H1 (cell line): ENCODE data around the gene UGGT2. TPM values are rescaled to one million over a fixed set of nuclear protein-coding genes. Genes with fewer than 3 reads are reported as not detected.
"Not testable (repeated sequence)": the region's sequence is repeated elsewhere in the genome, so short reads cannot be mapped to it uniquely, and the experiment has no call there.

ENCODE experiments used
- CTCF ChIA-PET: fragments of 300-600 bp; sonication (Branson Sonifier 250); formaldehyde crosslinking; loops from one replicate; lab custom pipeline; 2021; ENCODE audit not compliant: partially characterized antibody; lab: Charles Lee
- POLR2A ChIA-PET: fragments of 300-600 bp; sonication (Branson Sonifier 250); formaldehyde crosslinking; loops from one replicate; lab custom pipeline; 2021; ENCODE audit warnings: inconsistent platforms; ENCODE audit not compliant: partially characterized antibody; lab: Charles Lee
- DNase-seq, 2 experiments: peaks; one replicate each; pipeline versions ENCODE4 v3.0.0 to v3.0.0-alpha.2; 2010 to 2022; ENCODE audit warnings: low spot score in 2 of 2, low read depth in 1 of 2, mixed read lengths in 1 of 2
- FAIRE-seq: peaks from 2 replicates; lab custom pipeline; 2011; peaks lifted over from hg19 to GRCh38; lab: Jason Lieb, UNC
- H2AFZ ChIP-seq: 2 replicates; pipeline ENCODE4 v1.8.1; 2012; ENCODE audit warnings: low read length, inconsistent platforms
- H2AK5ac ChIP-seq: 2 replicates; pipeline ENCODE4 v1.6.1; 2013; ENCODE audit warnings: low read depth, low read length
- H2BK120ac ChIP-seq: replicated peaks from 2 replicates; pipeline ENCODE3; 2013; ENCODE audit warnings: low read depth, low read length, inconsistent platforms
- H2BK12ac ChIP-seq: 2 replicates; pipeline ENCODE4 v1.6.1; 2013; ENCODE audit warnings: low read depth, low read length
- H2BK15ac ChIP-seq: 2 replicates; pipeline ENCODE4 v1.6.1; 2013; ENCODE audit warnings: low read length
- H2BK20ac ChIP-seq: 2 replicates; pipeline ENCODE4 v1.6.1; 2013; ENCODE audit warnings: low read length
- H2BK5ac ChIP-seq: 2 replicates; pipeline ENCODE4 v1.6.1; 2013; ENCODE audit warnings: low read depth, low read length
- H3K14ac ChIP-seq: 2 replicates; pipeline ENCODE4 v1.6.1; 2013; ENCODE audit warnings: inconsistent platforms; ENCODE audit not compliant: insufficient read length
- H3K18ac ChIP-seq: 2 replicates; pipeline ENCODE4 v1.6.1; 2013; ENCODE audit warnings: low read length; ENCODE audit errors: extremely low read depth
- H3K23ac ChIP-seq: 2 replicates; pipeline ENCODE4 v1.6.1; 2013; ENCODE audit warnings: inconsistent platforms; ENCODE audit not compliant: insufficient read length
- H3K23me2 ChIP-seq: 2 replicates; pipeline ENCODE4 v1.6.1; 2013; ENCODE audit warnings: low read depth, low read length
- H3K27ac ChIP-seq: 2 replicates; pipeline ENCODE4 v1.6.1; 2011; ENCODE audit warnings: low read depth, low read length, inconsistent platforms
- H3K27me3 ChIP-seq, 4 experiments: replicated peaks in 1 of 4; 1 replicate in 1 of 4; 2 replicates in 3 of 4; pipeline versions ENCODE4 v1.6.1 to v1.8.1; 2011 to 2013; ENCODE audit warnings: low read length in 3 of 4, mild to moderate bottlenecking in 3 of 4, inconsistent platforms in 2 of 4, mixed read lengths in 2 of 4, moderate library complexity in 1 of 4; ENCODE audit not compliant: control insufficient read depth in 3 of 4, insufficient read depth in 3 of 4; ENCODE audit errors: extremely low read depth in 1 of 4
- H3K36me3 ChIP-seq, 4 experiments: 2 replicates each; pipeline versions ENCODE4 v1.6.1 to v1.8.1; 2011 to 2013; ENCODE audit warnings: mild to moderate bottlenecking in 4 of 4, low read length in 3 of 4, moderate library complexity in 2 of 4, control low read depth in 1 of 4, inconsistent platforms in 1 of 4; ENCODE audit not compliant: insufficient read depth in 4 of 4, control insufficient read depth in 2 of 4
- H3K4ac ChIP-seq: replicated peaks from 2 replicates; pipeline ENCODE3; 2013; ENCODE audit warnings: low read length, low read depth, mixed read lengths, inconsistent platforms; ENCODE audit not compliant: insufficient read length
- H3K4me1 ChIP-seq, 4 experiments: replicated peaks in 1 of 4; 1 replicate in 1 of 4; 2 replicates in 3 of 4; pipeline versions ENCODE4 v1.6.1 to v1.8.1; 2011 to 2013; ENCODE audit warnings: low read length in 3 of 4, inconsistent platforms in 2 of 4, mixed read lengths in 1 of 4; ENCODE audit not compliant: insufficient read depth in 4 of 4, control insufficient read depth in 3 of 4
- H3K4me2 ChIP-seq, 2 experiments: 2 replicates each; pipeline versions ENCODE4 v1.6.1 to v1.8.1; 2011 to 2013; ENCODE audit warnings: low read depth in 2 of 2, low read length in 2 of 2, control low read depth in 1 of 2, inconsistent platforms in 1 of 2, mild to moderate bottlenecking in 1 of 2; ENCODE audit not compliant: insufficient read depth in 1 of 2
- H3K4me3 ChIP-seq, 4 experiments: fragments of 200-600, 300-600 bp in 1 of 4; sonication (generic), shearing (Covaris generic), sonication (Bioruptor Twin) in 1 of 4; 2 replicates each; pipeline versions ENCODE4 v1.5.1 to v1.8.1; 2011 to 2016; ENCODE audit warnings: low read length in 4 of 4, low read depth in 3 of 4, control low read depth in 2 of 4, inconsistent platforms in 2 of 4, mild to moderate bottlenecking in 2 of 4, mixed read lengths in 1 of 4, moderate library complexity in 1 of 4; ENCODE audit not compliant: insufficient read depth in 2 of 4; ENCODE audit errors: extremely low read depth in 1 of 4
- H3K56ac ChIP-seq: replicated peaks from 2 replicates; pipeline ENCODE3; 2013; ENCODE audit warnings: low read depth, mild to moderate bottlenecking, mixed read lengths, low read length, inconsistent platforms; ENCODE audit not compliant: insufficient read length
- H3K79me1 ChIP-seq: 2 replicates; pipeline ENCODE4 v1.6.1; 2013; ENCODE audit warnings: low read depth, low read length, control low read depth
- H3K79me2 ChIP-seq, 2 experiments: 2 replicates each; pipeline versions ENCODE4 v1.6.1 to v1.8.1; 2012 to 2013; ENCODE audit warnings: low read length in 2 of 2, mild to moderate bottlenecking in 2 of 2, inconsistent platforms in 1 of 2; ENCODE audit not compliant: insufficient read depth in 2 of 2, control insufficient read depth in 1 of 2
- H3K9ac ChIP-seq, 4 experiments: replicated peaks in 1 of 4; 1 replicate in 1 of 4; 2 replicates in 3 of 4; pipeline versions ENCODE4 v1.6.1 to v1.8.1; 2011 to 2013; ENCODE audit warnings: low read depth in 3 of 4, low read length in 3 of 4, control low read depth in 2 of 4, mild to moderate bottlenecking in 2 of 4, moderate library complexity in 2 of 4, inconsistent platforms in 1 of 4; ENCODE audit errors: extremely low read depth in 1 of 4
- H3K9me3 ChIP-seq, 2 experiments: 2 replicates each; pipeline versions ENCODE4 v1.6.1 to v1.8.1; 2012 to 2013; ENCODE audit warnings: mild to moderate bottlenecking in 2 of 2, moderate library complexity in 2 of 2, control low read depth in 1 of 2, inconsistent platforms in 1 of 2, low read depth in 1 of 2, low read length in 1 of 2, mixed read lengths in 1 of 2; ENCODE audit not compliant: insufficient read depth in 2 of 2
- H4K20me1 ChIP-seq, 2 experiments: replicated peaks in 1 of 2; 2 replicates each; pipeline versions ENCODE3 to v1.8.1; 2011 to 2013; ENCODE audit warnings: inconsistent platforms in 2 of 2, low read length in 2 of 2, mild to moderate bottlenecking in 1 of 2; ENCODE audit not compliant: insufficient read depth in 2 of 2, control insufficient read depth in 1 of 2
- H4K5ac ChIP-seq: 2 replicates; pipeline ENCODE4 v1.6.1; 2013; ENCODE audit warnings: low read length, low read depth, mixed read lengths, inconsistent platforms; ENCODE audit not compliant: insufficient read length
- H4K8ac ChIP-seq: 2 replicates; pipeline ENCODE4 v1.8.0; 2013; ENCODE audit warnings: mild to moderate bottlenecking, moderate library complexity, low read length, inconsistent platforms; ENCODE audit not compliant: insufficient read depth; ENCODE audit errors: extremely low read depth
- H4K91ac ChIP-seq: replicated peaks from 2 replicates; pipeline ENCODE3; 2013; ENCODE audit warnings: low read length, mixed read lengths, inconsistent platforms; ENCODE audit not compliant: insufficient read length
- ATF2 ChIP-seq: IDR thresholded peaks from 2 replicates; pipeline ENCODE4 v1.6.1; 2012; ENCODE audit warnings: low read length, inconsistent platforms
- BCL11A ChIP-seq, 2 experiments: IDR thresholded peaks; one replicate each; pipeline ENCODE4 v1.6.1; 2011; ENCODE audit warnings: low read depth in 2 of 2, low read length in 2 of 2, mild to moderate bottlenecking in 2 of 2
- WGBS, 2 experiments: shearing (Covaris generic) in 1 of 2; methylation state at CpG; one replicate each; pipeline versions ENCODE4 v1.1.6 to v1.1.7; 2013 to 2015; ENCODE audit warnings: low lambda C conversion rate in 2 of 2, mixed read lengths in 2 of 2, inconsistent platforms in 1 of 2, low coverage in 1 of 2, missing lambda C conversion rate in 1 of 2; ENCODE audit not compliant: insufficient replicate concordance in 2 of 2, insufficient coverage in 1 of 2, insufficient read length in 1 of 2; ENCODE audit errors: extremely low coverage in 1 of 2, missing lambda C conversion rate in 1 of 2; 5-methylcytosine and 5-hydroxymethylcytosine counted together
- polyA plus RNA-seq, 7 experiments: library from polyadenylated mRNA; depleted of rRNA in 3 of 7; stranded (reverse) in 5 of 7; unstranded in 2 of 7; fragments of >200 nt in 5 of 7; fragments of 200-250 nt in 2 of 7; gene quantifications; 1 replicate in 5 of 7; 2 replicates in 1 of 7; 4 replicates in 1 of 7; pipeline versions ENCODE4 v1.2.1 to v1.2.3, GENCODE V29; 2011 to 2013; ENCODE audit warnings: missing spikeins in 2 of 7, mixed read lengths in 2 of 7
- total RNA-seq: library from RNA; stranded (reverse); fragmentation: NEBNext Ultra II Directional; extraction: Animal tissue kit (Norgen Biotek cat#: 25700); gene quantifications from 2 replicates; pipeline ENCODE4 v1.2.1, GENCODE V29; 2021

UGGT2 gene
- total and polyA plus RNA-seq, 2 of the 8 experiments (the other 6 are each of a cell fraction or from before 2014, with no cell fraction given): 5.9 to 25.1 TPM

DNA sequence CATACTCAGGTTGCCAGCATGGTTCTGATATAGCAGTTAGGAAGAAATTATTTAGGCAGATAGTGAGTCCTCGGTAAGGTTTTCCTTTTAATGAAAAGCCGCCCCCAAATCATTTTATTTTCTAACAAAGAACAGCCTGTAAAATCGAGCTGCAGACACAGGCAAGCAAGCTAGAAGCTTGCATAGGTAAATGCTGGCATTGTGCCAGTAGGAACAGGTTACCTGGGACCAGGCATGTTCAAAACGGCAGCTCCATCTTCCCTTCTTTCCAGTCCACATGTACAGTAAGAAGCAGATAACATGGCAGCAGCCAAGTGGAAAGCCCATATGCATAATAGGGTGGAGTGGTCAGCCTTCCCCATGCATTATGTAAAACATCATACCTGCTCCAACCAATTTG, 71.1 kb downstream of the UGGT2 start (continued):
- TF ChIP-seq ATF2: no peak
- TF ChIP-seq BCL11A (IDR thresholded peaks at IDR 0.05; ENCODE audit: low read depth in 2 of 2, low read length in 2 of 2): no peak

DNA sequence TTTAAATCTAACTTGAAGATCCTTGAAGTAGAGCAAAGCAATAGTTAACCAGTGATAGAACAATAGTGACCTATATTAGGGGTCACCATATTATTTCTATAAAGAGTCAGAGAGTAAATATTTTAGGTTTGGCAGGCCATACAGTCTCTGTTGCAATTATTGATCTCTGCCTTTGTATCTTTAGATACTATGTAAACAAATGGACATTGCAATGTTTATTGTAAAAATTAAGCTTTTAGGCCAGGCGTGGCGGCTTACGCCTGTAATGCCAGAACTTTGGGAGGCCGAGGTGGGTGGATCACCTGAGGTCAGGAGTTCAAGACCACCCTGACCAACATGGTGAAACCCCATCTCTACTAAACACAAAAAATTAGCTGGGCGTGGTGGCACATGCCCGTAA, 80.5 kb downstream of the UGGT2 start:
- not testable (repeated sequence) for H3K14ac ChIP-seq, H4K20me1 ChIP-seq, H3K56ac ChIP-seq, H4K8ac ChIP-seq, H3K23ac ChIP-seq, H3K4ac ChIP-seq, H2BK5ac ChIP-seq, H3K79me1 ChIP-seq, H3K36me3 ChIP-seq, H3K9me3 ChIP-seq, H3K27ac ChIP-seq, H3K4me1 ChIP-seq, H4K5ac ChIP-seq, H2BK20ac ChIP-seq, H3K4me2 ChIP-seq, H2BK15ac ChIP-seq, H3K23me2 ChIP-seq, H2BK12ac ChIP-seq, H2BK120ac ChIP-seq, H2AK5ac ChIP-seq, H3K18ac ChIP-seq, H3K27me3 ChIP-seq, FAIRE-seq, H2AFZ ChIP-seq, H3K9ac ChIP-seq, H4K91ac ChIP-seq, H3K79me2 ChIP-seq, DNase-seq, H3K4me3 ChIP-seq
- POLR2A ChIA-PET: interaction anchor here (1.2 to 2.0 kb wide), 2 partner anchors 13 to 80 kb away, joined by 3 to 6 read pairs; partner anchors contain the start of gene UGGT2
- CTCF ChIA-PET: interaction anchor here (1.4 to 2.4 kb wide), 3 partner anchors 10 to 348 kb away, joined by 4 to 7 read pairs (median 7); no protein-coding TSS in a partner anchor
- WGBS, 2 experiments: 96% methylated on average over 6 of the region's 6 CpGs; no CpG with 5 or more reads in 1 of the 2 experiments
